ENCODE measurements around the gene CARD14. TPM values are rescaled to one million over a fixed set of nuclear protein-coding genes. Genes with fewer than 3 reads are reported as not detected.

CARD14 gene
- total RNA-seq, 1 experiment from 2014 or later: 0.09 TPM

DNA sequence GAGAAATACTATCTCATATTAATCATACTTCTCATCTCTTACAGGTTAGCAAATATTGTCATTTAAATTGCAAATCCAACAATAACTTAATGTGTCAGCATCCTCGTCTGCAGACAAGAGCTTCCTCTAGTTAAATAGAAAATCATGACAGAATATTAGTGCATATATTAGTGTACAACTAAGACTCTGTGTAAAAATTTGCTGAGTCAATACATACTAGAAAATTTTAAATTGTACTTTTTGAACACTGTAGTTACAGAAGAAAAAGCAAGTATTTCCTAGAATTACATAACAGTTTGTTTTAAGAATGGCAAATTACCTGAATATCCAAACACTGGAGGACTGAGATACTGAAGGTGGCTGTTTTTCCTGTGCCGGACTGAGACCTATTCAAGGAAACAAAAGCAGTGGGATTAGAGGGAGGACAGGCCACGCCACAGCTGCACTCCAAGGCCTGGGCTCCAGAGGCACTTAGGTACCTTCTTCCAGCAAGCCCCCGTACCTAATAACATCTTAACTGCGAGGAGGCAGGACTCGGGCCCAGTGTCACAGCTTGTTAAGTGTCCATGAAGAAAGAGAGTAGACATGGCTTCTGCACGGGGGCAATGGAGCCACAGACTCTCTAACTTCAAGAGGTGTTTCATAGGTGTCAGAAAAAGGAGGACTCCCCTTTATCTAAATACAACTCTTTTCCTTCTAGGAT lies 28.2 kb upstream of the CARD14 start:
- Histone ChIP-seq H3K36me3 (ENCODE audit: insufficient read depth, low read length, poor library complexity, severe bottlenecking) (peaks cover 78% of the 10 kb centered on the region), H3K4me3 (ENCODE audit: low read depth, low read length, poor library complexity, severe bottlenecking) (no peak overlapping the region), H3K27ac (ENCODE audit: low read depth, low read length, poor library complexity, severe bottlenecking) (no peak overlapping the region), H3K9me3 (ENCODE audit: low read depth, low read length, poor library complexity, severe bottlenecking) (no peaks in the 10 kb centered on the region), H3K27me3 (replicated peaks; ENCODE audit: insufficient read depth, low read depth, low read length, poor library complexity) (no peaks in the 10 kb centered on the region), H3K4me1 (ENCODE audit: insufficient read depth, low read length, poor library complexity, severe bottlenecking) (peaks cover 12% of the 10 kb centered on the region)
- ChIA-PET POLR2A (ENCODE audit: low non-redundant PET) (no interaction called here), CTCF (no interaction called here)
- no TSS peak for BruUV-seq (replicated peaks)
- no peak for DNase-seq (ENCODE audit: low spot score)
- TF ChIP-seq EZH2 (IDR thresholded peaks at IDR 0.05; ENCODE audit: borderline replicate concordance, low read depth, low read length, poor library complexity, severe bottlenecking) (no peak), CTCF (conservative IDR thresholded peaks at IDR 0.05; ENCODE audit: low read depth, low read length) (no peak)
- intact Hi-C loops (cut with micrococcal nuclease; ENCODE audit: unreplicated experiment): no loop called here

- ChIA-PET CTCF (no interaction called here), POLR2A (ENCODE audit: low non-redundant PET) (no interaction called here)
- Histone ChIP-seq H3K9me3 (ENCODE audit: low read depth, low read length, poor library complexity, severe bottlenecking) (no peaks in the 10 kb centered on the region), H3K27ac (ENCODE audit: low read depth, low read length, poor library complexity, severe bottlenecking) (no peak overlapping the region), H3K36me3 (ENCODE audit: insufficient read depth, low read length, poor library complexity, severe bottlenecking) (peaks cover 65% of the 10 kb centered on the region), H3K27me3 (replicated peaks; ENCODE audit: insufficient read depth, low read depth, low read length, poor library complexity) (no peaks in the 10 kb centered on the region), H3K4me3 (ENCODE audit: low read depth, low read length, poor library complexity, severe bottlenecking) (no peak overlapping the region), H3K4me1 (ENCODE audit: insufficient read depth, low read length, poor library complexity, severe bottlenecking) (peaks cover 12% of the 10 kb centered on the region)
- no peak for DNase-seq (ENCODE audit: low spot score)
- intact Hi-C loops (cut with micrococcal nuclease; ENCODE audit: unreplicated experiment): no loop called here
- TF ChIP-seq EZH2 (IDR thresholded peaks at IDR 0.05; ENCODE audit: borderline replicate concordance, low read depth, low read length, poor library complexity, severe bottlenecking) (no peak), CTCF (conservative IDR thresholded peaks at IDR 0.05; ENCODE audit: low read depth, low read length) (no peak)
- BruUV-seq (replicated peaks): no TSS peak
These were observed 26.9 kb upstream of the CARD14 start for GRCh38 chr17:80142929-80143328.

- no peaks in the 10 kb centered on the region for H3K9me3 ChIP-seq (ENCODE audit: low read depth, low read length, poor library complexity, severe bottlenecking)
- ChIA-PET POLR2A (ENCODE audit: low non-redundant PET) (interaction anchor here (0.6 to 0.7 kb wide), 2 partner anchors 10 to 29 kb away, joined by 4 read pairs; no protein-coding TSS in a partner anchor), CTCF (interaction anchor here (0.6 to 1.3 kb wide), 2 partner anchors 44 to 269 kb away, joined by 3 read pairs; partner anchors contain the start of gene GAA)
- peak overlapping the region; percentile 94 for H3K4me3 ChIP-seq (ENCODE audit: low read depth, low read length, poor library complexity, severe bottlenecking)
- H3K27me3 ChIP-seq (replicated peaks; ENCODE audit: insufficient read depth, low read depth, low read length, poor library complexity): no peaks in the 10 kb centered on the region
- H3K36me3 ChIP-seq (ENCODE audit: insufficient read depth, low read length, poor library complexity, severe bottlenecking): peaks cover 41% of the 10 kb centered on the region
- no peak for DNase-seq (ENCODE audit: low spot score)
- intact Hi-C loops (cut with micrococcal nuclease; ENCODE audit: unreplicated experiment): no loop called here
- TF ChIP-seq CTCF (conservative IDR thresholded peaks at IDR 0.05; ENCODE audit: low read depth, low read length): no peak
- no peak for TF ChIP-seq EZH2 (IDR thresholded peaks at IDR 0.05; ENCODE audit: borderline replicate concordance, low read depth, low read length, poor library complexity, severe bottlenecking)
- H3K27ac ChIP-seq (ENCODE audit: low read depth, low read length, poor library complexity, severe bottlenecking): peak overlapping the region; percentile 92
- H3K4me1 ChIP-seq (ENCODE audit: insufficient read depth, low read length, poor library complexity, severe bottlenecking): peaks cover 12% of the 10 kb centered on the region
- BruUV-seq (replicated peaks): TSS peak; percentile 61
These were observed 24.5 kb upstream of the CARD14 start for GRCh38 chr17:80145076-80146075.
